Keratinocyte (primary cell): Measurements from ENCODE around the gene MTCL1. TPM values are rescaled to one million over a fixed set of nuclear protein-coding genes. Genes with fewer than 3 reads are reported as not detected.

Experiments
- DNase-seq: peaks from one replicate; pipeline ENCODE4 v3.0.0-alpha.2; 2011; ENCODE audit warnings: low read depth, missing footprints, low spot score
- FAIRE-seq: peaks from 2 replicates; lab custom pipeline; 2011; peaks lifted over from hg19 to GRCh38; lab: Jason Lieb, UNC
- H2AFZ ChIP-seq: 2 replicates; pipeline ENCODE4 v1.6.0; 2012; ENCODE audit warnings: low read length, control low read depth, inconsistent platforms; ENCODE audit not compliant: control insufficient read depth
- H3K27ac ChIP-seq: 2 replicates; pipeline ENCODE4 v1.5.1; 2011; ENCODE audit warnings: low read length; ENCODE audit not compliant: control insufficient read depth, insufficient read depth
- H3K27me3 ChIP-seq: 3 replicates; pipeline ENCODE4 v1.6.0; 2011; ENCODE audit warnings: low read length; ENCODE audit not compliant: control insufficient read depth, insufficient read depth; ENCODE audit errors: extremely low read depth
- H3K36me3 ChIP-seq, 2 experiments: 2 replicates in 1 of 2; 3 replicates in 1 of 2; pipeline ENCODE4 v1.5.1; 2011; ENCODE audit warnings: low read length in 2 of 2, mild to moderate bottlenecking in 1 of 2; ENCODE audit not compliant: control insufficient read depth in 2 of 2, insufficient read depth in 2 of 2; ENCODE audit errors: extremely low read depth in 1 of 2
- H3K4me1 ChIP-seq: 3 replicates; pipeline ENCODE4 v1.5.1; 2011; ENCODE audit warnings: low read length; ENCODE audit not compliant: control insufficient read depth, insufficient read depth; ENCODE audit errors: extremely low read depth
- H3K4me2 ChIP-seq: 3 replicates; pipeline ENCODE4 v1.6.0; 2011; ENCODE audit warnings: low read depth, low read length; ENCODE audit not compliant: control insufficient read depth, insufficient read depth; ENCODE audit errors: extremely low read depth
- H3K4me3 ChIP-seq, 3 experiments: fragments of 200-600 bp in 1 of 3; sonication (generic) in 1 of 3; 2 replicates in 2 of 3; 3 replicates in 1 of 3; pipeline ENCODE4 v1.5.1; 2011 to 2016; ENCODE audit warnings: low read length in 3 of 3, mild to moderate bottlenecking in 3 of 3, control low read depth in 2 of 3, inconsistent platforms in 1 of 3, low read depth in 1 of 3, mixed read lengths in 1 of 3, mixed run types in 1 of 3, moderate library complexity in 1 of 3; ENCODE audit not compliant: control insufficient read depth in 2 of 3, insufficient read depth in 2 of 3; ENCODE audit errors: extremely low read depth in 1 of 3
- H3K79me2 ChIP-seq: 2 replicates; pipeline ENCODE4 v1.6.0; 2012; ENCODE audit warnings: low read length; ENCODE audit not compliant: control insufficient read depth, insufficient read depth
- H3K9ac ChIP-seq: 3 replicates; pipeline ENCODE4 v1.6.0; 2011; ENCODE audit warnings: low read length; ENCODE audit not compliant: control insufficient read depth, insufficient read depth; ENCODE audit errors: extremely low read depth
- H3K9me1 ChIP-seq: 3 replicates; pipeline ENCODE4 v1.6.0; 2011; ENCODE audit warnings: low read length; ENCODE audit not compliant: control insufficient read depth, insufficient read depth; ENCODE audit errors: extremely low read depth
- H3K9me3 ChIP-seq: 2 replicates; pipeline ENCODE4 v1.5.1; 2012; ENCODE audit warnings: low read depth, low read length; ENCODE audit not compliant: control insufficient read depth
- H4K20me1 ChIP-seq: 3 replicates; pipeline ENCODE4 v1.6.0; 2011; ENCODE audit warnings: low read length; ENCODE audit not compliant: control insufficient read depth, insufficient read depth; ENCODE audit errors: extremely low read depth
- EZH2 ChIP-seq: IDR thresholded peaks from one replicate; pipeline ENCODE4 v1.6.1; 2012; ENCODE audit warnings: inconsistent platforms, mild to moderate bottlenecking, low read length, moderate library complexity
- dilution Hi-C: fragments of 300-500 bp; cut with MboI; formaldehyde crosslinking; loops from one replicate; pipeline ENCODE4 v1.7.0; 2020; ENCODE audit warnings: low sequenced_read_pairs; ENCODE audit not compliant: extremely low pct_ligation_motif_present
- polyA plus RNA-seq, 5 experiments: library from polyadenylated mRNA; depleted of rRNA in 3 of 5; stranded (reverse) in 3 of 5; stranded (forward) in 1 of 5; unstranded in 1 of 5; fragments of >200 nt; gene quantifications; 1 replicate in 1 of 5; 2 replicates in 3 of 5; 3 replicates in 1 of 5; pipeline versions ENCODE4 v1.2.1 to v1.2.3, GENCODE V29; 2011 to 2012; ENCODE audit warnings: missing spikeins in 2 of 5, low read depth in 1 of 5, low replicate concordance in 1 of 5
- TF ChIP-seq, protein P1 (sequence below), 3 experiments: IDR thresholded peaks in 1 of 3; conservative IDR thresholded peaks in 1 of 3; optimal IDR thresholded peaks in 1 of 3; 2 replicates in 2 of 3; 3 replicates in 1 of 3; pipeline versions ENCODE3 to v1.5.1; 2011; ENCODE audit warnings: low read length in 3 of 3, mild to moderate bottlenecking in 3 of 3, moderate library complexity in 2 of 3, control low read depth in 1 of 3, inconsistent platforms in 1 of 3; ENCODE audit not compliant: insufficient read depth in 2 of 3; ENCODE audit errors: extremely low read depth in 1 of 3

MTCL1 gene
- polyA plus RNA-seq, 1 donor (not counting 4 experiments of a cell fraction or from before 2014, with no cell fraction given): 15.4 TPM

GRCh38 chr18:8791171-8791651, 85.9 kb downstream of the MTCL1 start:
- H3K27me3 ChIP-seq: no peaks in the 10 kb centered on the region
- dilution Hi-C loops: no loop called here
- no peak overlapping the region for H3K4me2 ChIP-seq
- DNase-seq (no peak), FAIRE-seq (no peak)
- no peak overlapping the region for H3K4me3 ChIP-seq
- no peak overlapping the region for H3K27ac ChIP-seq
- H3K9me1 ChIP-seq: no peaks in the 10 kb centered on the region
- H3K36me3 ChIP-seq: peaks cover 11 to 21% of the 10 kb centered on the region in 2 experiments
- H3K9ac ChIP-seq: no peak overlapping the region
- H4K20me1 ChIP-seq: no peaks in the 10 kb centered on the region
- H2AFZ ChIP-seq: no peak overlapping the region
- peaks cover 32% of the 10 kb centered on the region for H3K4me1 ChIP-seq
- TF ChIP-seq, protein P1, sequence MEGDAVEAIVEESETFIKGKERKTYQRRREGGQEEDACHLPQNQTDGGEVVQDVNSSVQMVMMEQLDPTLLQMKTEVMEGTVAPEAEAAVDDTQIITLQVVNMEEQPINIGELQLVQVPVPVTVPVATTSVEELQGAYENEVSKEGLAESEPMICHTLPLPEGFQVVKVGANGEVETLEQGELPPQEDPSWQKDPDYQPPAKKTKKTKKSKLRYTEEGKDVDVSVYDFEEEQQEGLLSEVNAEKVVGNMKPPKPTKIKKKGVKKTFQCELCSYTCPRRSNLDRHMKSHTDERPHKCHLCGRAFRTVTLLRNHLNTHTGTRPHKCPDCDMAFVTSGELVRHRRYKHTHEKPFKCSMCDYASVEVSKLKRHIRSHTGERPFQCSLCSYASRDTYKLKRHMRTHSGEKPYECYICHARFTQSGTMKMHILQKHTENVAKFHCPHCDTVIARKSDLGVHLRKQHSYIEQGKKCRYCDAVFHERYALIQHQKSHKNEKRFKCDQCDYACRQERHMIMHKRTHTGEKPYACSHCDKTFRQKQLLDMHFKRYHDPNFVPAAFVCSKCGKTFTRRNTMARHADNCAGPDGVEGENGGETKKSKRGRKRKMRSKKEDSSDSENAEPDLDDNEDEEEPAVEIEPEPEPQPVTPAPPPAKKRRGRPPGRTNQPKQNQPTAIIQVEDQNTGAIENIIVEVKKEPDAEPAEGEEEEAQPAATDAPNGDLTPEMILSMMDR (optimal IDR thresholded peaks at IDR 0.05 in 1 of 3, IDR thresholded peaks at IDR 0.05 in 1 of 3, conservative IDR thresholded peaks at IDR 0.05 in 1 of 3; ENCODE audit: extremely low read depth in 1 of 3, insufficient read depth in 2 of 3, low read length in 3 of 3): peak in 1 of 3 experiments; percentile 10
- no peak for TF ChIP-seq EZH2
- no peaks in the 10 kb centered on the region for H3K9me3 ChIP-seq
- no peaks in the 10 kb centered on the region for H3K79me2 ChIP-seq

DNA sequence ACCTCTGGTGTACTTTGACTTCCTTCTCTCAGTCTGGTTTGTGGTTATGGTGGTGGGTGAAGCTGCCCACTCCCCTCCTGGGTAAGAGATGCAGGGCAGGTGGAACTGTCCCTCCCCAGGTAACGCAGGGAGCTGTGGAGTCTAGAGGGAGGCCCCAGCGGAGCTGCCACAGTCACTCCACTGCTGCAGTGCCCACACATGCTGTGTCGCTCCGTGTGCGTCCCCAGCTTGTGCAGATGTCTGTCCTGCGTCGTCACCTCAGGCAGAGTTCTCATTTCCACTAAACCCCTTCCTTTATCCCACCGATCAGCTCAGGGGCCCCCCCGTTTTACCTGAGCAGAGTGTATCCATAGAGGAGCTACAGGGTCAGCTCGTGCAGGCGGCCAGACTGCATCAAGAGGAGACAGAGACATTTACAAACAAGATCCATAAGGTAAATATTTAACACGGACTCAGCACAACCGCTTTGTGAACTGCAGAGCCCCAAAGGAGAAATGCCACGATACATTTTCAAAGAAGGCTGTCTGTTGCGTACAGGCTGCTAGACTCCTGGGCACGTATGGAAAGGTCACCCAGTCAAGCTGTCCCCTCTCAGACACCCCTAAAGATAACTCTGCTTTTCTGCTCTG, 87.4 kb downstream of the MTCL1 start:
- Histone ChIP-seq H3K36me3 (peaks cover 10 to 22% of the 10 kb centered on the region in 2 experiments), H3K27me3 (no peaks in the 10 kb centered on the region), H3K4me1 (peaks cover 30% of the 10 kb centered on the region), H3K4me3 (no peak overlapping the region), H4K20me1 (no peaks in the 10 kb centered on the region), H3K4me2 (no peak overlapping the region), H3K79me2 (no peaks in the 10 kb centered on the region), H3K9me1 (peaks cover 3% of the 10 kb centered on the region), H2AFZ (no peak overlapping the region), H3K27ac (no peak overlapping the region), H3K9ac (no peak overlapping the region), H3K9me3 (no peaks in the 10 kb centered on the region)
- no peak for TF ChIP-seq EZH2
- TF ChIP-seq, protein P1 (optimal IDR thresholded peaks at IDR 0.05 in 1 of 3, IDR thresholded peaks at IDR 0.05 in 1 of 3, conservative IDR thresholded peaks at IDR 0.05 in 1 of 3; ENCODE audit: extremely low read depth in 1 of 3, insufficient read depth in 2 of 3, low read length in 3 of 3): no peak
- dilution Hi-C loops: no loop called here
- FAIRE-seq: no peak
- DNase-seq: no peak
